ENCODE measurements around the gene STAT4. TPM values are rescaled to one million over a fixed set of nuclear protein-coding genes. Genes with fewer than 3 reads are reported as not detected.

The STAT4 gene
- total RNA-seq, 1 donor from 2014 or later, result 1.6 TPM

DNA sequence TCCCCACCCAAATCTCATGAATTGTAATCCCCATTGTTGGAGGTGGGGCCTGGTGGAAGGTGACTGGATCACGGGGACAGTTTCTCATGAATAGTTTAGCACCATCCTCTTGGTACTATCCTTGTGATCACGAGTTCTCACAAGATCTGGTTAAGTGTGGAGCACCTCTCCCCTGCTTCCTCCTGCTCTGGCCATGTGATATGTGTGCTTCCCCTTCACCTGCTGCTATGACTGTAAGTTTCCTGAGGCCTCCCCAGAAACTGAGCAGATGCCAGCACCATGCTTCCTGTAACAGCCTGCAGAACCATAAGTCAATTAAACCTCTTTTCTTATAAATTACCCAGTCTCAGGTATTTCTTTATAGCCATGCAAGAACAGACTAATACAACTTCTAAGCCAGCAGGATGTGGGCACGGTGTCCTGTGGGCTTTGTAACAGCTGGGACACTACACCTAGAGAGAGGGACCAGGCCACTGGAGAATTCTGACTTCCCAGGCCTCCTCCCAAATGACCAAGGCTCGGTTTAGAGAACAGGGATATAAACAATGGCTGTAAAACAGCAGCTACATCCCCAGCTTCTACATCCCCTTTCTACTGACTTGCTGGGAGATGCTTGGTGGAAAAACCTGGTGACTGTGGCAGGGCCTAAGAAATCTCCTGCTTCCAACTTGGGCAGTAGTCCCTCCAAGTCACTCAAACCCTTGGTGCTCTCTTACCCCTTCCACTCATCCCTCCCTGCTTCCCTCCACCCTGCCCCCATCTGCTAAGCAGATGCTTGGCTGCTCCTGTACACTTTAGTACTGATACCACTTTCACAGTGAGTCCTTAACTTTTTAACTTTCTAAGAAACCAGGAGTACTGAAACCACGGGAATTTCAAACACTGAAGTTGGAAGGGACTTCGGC, 147.1 kb downstream of the STAT4 start:
- Histone ChIP-seq H3K4me3 (ENCODE audit: insufficient read depth, low read depth, low read length) (no peak overlapping the region), H2AFZ (ENCODE audit: low read depth, low read length) (no peak overlapping the region), H3K27ac (ENCODE audit: low read depth, low read length) (no peak overlapping the region), H4K20me1 (ENCODE audit: insufficient read depth, low read length) (no peaks in the 10 kb centered on the region), H3K27me3 (ENCODE audit: insufficient read depth, low read length) (no peaks in the 10 kb centered on the region), H3K9ac (ENCODE audit: low read length) (no peak overlapping the region), H3K9me3 (ENCODE audit: insufficient read depth, low read depth, low read length) (no peaks in the 10 kb centered on the region), H3K4me2 (ENCODE audit: low read length) (no peak overlapping the region), H3K4me1 (ENCODE audit: insufficient read depth, low read length) (no peaks in the 10 kb centered on the region), H3K36me3 (ENCODE audit: insufficient read depth, low read length) (peaks cover 58% of the 10 kb centered on the region), H3K79me2 (ENCODE audit: insufficient read depth, low read length) (no peaks in the 10 kb centered on the region)
- Mint-ChIP-seq H3K9me3 (ENCODE audit: unreplicated experiment) (peaks cover 3% of the 10 kb centered on the region), H3K4me3 (ENCODE audit: unreplicated experiment) (peak overlapping the region; percentile 4), H3K27ac (ENCODE audit: unreplicated experiment) (peak overlapping the region; percentile 55), H3K36me3 (ENCODE audit: low read depth, unreplicated experiment) (peaks cover 61% of the 10 kb centered on the region), H3K4me1 (ENCODE audit: low read depth, unreplicated experiment) (peaks cover 23% of the 10 kb centered on the region), H3K27me3 (ENCODE audit: low read depth, unreplicated experiment) (no peaks in the 10 kb centered on the region)
- no peak for DNase-seq (ENCODE audit: low read depth)
- no peak for TF ChIP-seq EZH2 (IDR thresholded peaks at IDR 0.05; ENCODE audit: insufficient read depth, low read length)
- TF ChIP-seq, protein P1, sequence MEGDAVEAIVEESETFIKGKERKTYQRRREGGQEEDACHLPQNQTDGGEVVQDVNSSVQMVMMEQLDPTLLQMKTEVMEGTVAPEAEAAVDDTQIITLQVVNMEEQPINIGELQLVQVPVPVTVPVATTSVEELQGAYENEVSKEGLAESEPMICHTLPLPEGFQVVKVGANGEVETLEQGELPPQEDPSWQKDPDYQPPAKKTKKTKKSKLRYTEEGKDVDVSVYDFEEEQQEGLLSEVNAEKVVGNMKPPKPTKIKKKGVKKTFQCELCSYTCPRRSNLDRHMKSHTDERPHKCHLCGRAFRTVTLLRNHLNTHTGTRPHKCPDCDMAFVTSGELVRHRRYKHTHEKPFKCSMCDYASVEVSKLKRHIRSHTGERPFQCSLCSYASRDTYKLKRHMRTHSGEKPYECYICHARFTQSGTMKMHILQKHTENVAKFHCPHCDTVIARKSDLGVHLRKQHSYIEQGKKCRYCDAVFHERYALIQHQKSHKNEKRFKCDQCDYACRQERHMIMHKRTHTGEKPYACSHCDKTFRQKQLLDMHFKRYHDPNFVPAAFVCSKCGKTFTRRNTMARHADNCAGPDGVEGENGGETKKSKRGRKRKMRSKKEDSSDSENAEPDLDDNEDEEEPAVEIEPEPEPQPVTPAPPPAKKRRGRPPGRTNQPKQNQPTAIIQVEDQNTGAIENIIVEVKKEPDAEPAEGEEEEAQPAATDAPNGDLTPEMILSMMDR (IDR thresholded peaks at IDR 0.05; ENCODE audit: insufficient read depth, low read depth, low read length), result no peak
- no peak for FAIRE-seq

DNA sequence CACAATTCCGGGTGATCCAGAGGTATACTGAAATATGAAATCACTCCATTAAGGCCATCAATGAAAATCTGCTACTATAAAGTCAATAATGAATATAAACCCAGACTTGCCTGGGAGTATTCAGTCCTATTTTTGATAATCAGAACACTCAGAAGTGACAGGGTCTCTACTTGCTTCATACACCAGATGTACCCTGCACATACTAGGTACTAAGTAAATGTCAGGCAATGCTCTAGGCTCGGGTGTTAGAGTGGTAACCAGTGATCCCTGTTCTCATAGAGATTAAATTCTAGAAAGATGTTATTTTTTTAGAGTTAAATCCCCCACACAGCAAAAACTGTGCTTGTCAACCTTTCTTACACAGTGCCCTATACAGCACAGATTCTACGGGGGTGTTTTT, 149.2 kb downstream of the STAT4 start:
- no peaks in the 10 kb centered on the region for H3K27me3 ChIP-seq (ENCODE audit: insufficient read depth, low read length)
- H3K4me1 ChIP-seq (ENCODE audit: insufficient read depth, low read length), result no peaks in the 10 kb centered on the region
- Mint-ChIP-seq H3K27ac (ENCODE audit: unreplicated experiment) (no peak overlapping the region), H3K4me1 (ENCODE audit: low read depth, unreplicated experiment) (peaks cover 13% of the 10 kb centered on the region), H3K9me3 (ENCODE audit: unreplicated experiment) (peaks cover 4% of the 10 kb centered on the region), H3K4me3 (ENCODE audit: unreplicated experiment) (no peak overlapping the region), H3K27me3 (ENCODE audit: low read depth, unreplicated experiment) (no peaks in the 10 kb centered on the region), H3K36me3 (ENCODE audit: low read depth, unreplicated experiment) (peaks cover 55% of the 10 kb centered on the region)
- no peak overlapping the region for H3K9ac ChIP-seq (ENCODE audit: low read length)
- DNase-seq (ENCODE audit: low read depth) (no peak), FAIRE-seq (no peak)
- no peak overlapping the region for H3K4me3 ChIP-seq (ENCODE audit: insufficient read depth, low read depth, low read length)
- H3K36me3 ChIP-seq (ENCODE audit: insufficient read depth, low read length), result peaks cover 68% of the 10 kb centered on the region
- no peak overlapping the region for H3K4me2 ChIP-seq (ENCODE audit: low read length)
- H3K9me3 ChIP-seq (ENCODE audit: insufficient read depth, low read depth, low read length), result no peaks in the 10 kb centered on the region
- no peak overlapping the region for H3K27ac ChIP-seq (ENCODE audit: low read depth, low read length)
- no peaks in the 10 kb centered on the region for H3K79me2 ChIP-seq (ENCODE audit: insufficient read depth, low read length)
- no peaks in the 10 kb centered on the region for H4K20me1 ChIP-seq (ENCODE audit: insufficient read depth, low read length)
- H2AFZ ChIP-seq (ENCODE audit: low read depth, low read length), result no peak overlapping the region
- TF ChIP-seq, protein P1 (IDR thresholded peaks at IDR 0.05; ENCODE audit: insufficient read depth, low read depth, low read length), result no peak
- TF ChIP-seq EZH2 (IDR thresholded peaks at IDR 0.05; ENCODE audit: insufficient read depth, low read length), result no peak

DNA sequence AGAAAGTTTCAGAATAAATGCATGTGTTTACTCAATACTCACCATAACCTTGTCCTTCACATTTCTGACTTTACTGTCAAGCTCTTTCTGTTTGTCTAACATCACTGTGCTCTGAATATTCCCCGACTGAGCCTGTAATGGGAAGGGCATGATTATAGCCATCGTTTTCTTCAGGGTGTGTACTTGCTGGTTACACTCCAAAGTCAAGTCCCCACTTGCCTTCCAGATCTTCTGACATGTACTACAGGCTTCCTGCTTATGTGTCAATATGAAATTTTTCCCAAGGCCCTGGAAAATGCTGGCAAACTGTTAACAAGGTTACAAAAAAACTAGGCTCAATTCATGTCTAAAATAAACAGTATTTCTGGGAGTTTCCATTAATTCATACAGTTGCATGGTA, 149.8 kb downstream of the STAT4 start:
- no peak overlapping the region for H3K27ac Mint-ChIP-seq (ENCODE audit: unreplicated experiment)
- Histone ChIP-seq H3K9ac (ENCODE audit: low read length) (no peak overlapping the region), H3K27ac (ENCODE audit: low read depth, low read length) (no peak overlapping the region), H2AFZ (ENCODE audit: low read depth, low read length) (no peak overlapping the region), H3K4me3 (ENCODE audit: insufficient read depth, low read depth, low read length) (no peak overlapping the region), H3K79me2 (ENCODE audit: insufficient read depth, low read length) (no peaks in the 10 kb centered on the region), H3K4me2 (ENCODE audit: low read length) (no peak overlapping the region), H4K20me1 (ENCODE audit: insufficient read depth, low read length) (no peaks in the 10 kb centered on the region), H3K4me1 (ENCODE audit: insufficient read depth, low read length) (no peaks in the 10 kb centered on the region), H3K27me3 (ENCODE audit: insufficient read depth, low read length) (no peaks in the 10 kb centered on the region), H3K9me3 (ENCODE audit: insufficient read depth, low read depth, low read length) (no peaks in the 10 kb centered on the region), H3K36me3 (ENCODE audit: insufficient read depth, low read length) (peaks cover 63% of the 10 kb centered on the region)
- TF ChIP-seq, protein P1 (IDR thresholded peaks at IDR 0.05; ENCODE audit: insufficient read depth, low read depth, low read length), result no peak
- no peak for TF ChIP-seq EZH2 (IDR thresholded peaks at IDR 0.05; ENCODE audit: insufficient read depth, low read length)
- H3K4me1 Mint-ChIP-seq (ENCODE audit: low read depth, unreplicated experiment), result peaks cover 13% of the 10 kb centered on the region
- no peaks in the 10 kb centered on the region for H3K27me3 Mint-ChIP-seq (ENCODE audit: low read depth, unreplicated experiment)
- peaks cover 52% of the 10 kb centered on the region for H3K36me3 Mint-ChIP-seq (ENCODE audit: low read depth, unreplicated experiment)
- no peak overlapping the region for H3K4me3 Mint-ChIP-seq (ENCODE audit: unreplicated experiment)
- no peak for FAIRE-seq
- H3K9me3 Mint-ChIP-seq (ENCODE audit: unreplicated experiment), result peaks cover 4% of the 10 kb centered on the region
- DNase-seq (ENCODE audit: low read depth), result no peak
